DMS153 treated with DMSO at 0.1 percent for 48 hours (cell line): Measurements from ENCODE around the gene KIF17.

Experiments
- DNase-seq: peaks from one replicate; lab custom pipeline; 2025; ENCODE audit not compliant: unreplicated experiment; lab: John Stamatoyannopoulos, UW

KIF17 gene

DNA sequence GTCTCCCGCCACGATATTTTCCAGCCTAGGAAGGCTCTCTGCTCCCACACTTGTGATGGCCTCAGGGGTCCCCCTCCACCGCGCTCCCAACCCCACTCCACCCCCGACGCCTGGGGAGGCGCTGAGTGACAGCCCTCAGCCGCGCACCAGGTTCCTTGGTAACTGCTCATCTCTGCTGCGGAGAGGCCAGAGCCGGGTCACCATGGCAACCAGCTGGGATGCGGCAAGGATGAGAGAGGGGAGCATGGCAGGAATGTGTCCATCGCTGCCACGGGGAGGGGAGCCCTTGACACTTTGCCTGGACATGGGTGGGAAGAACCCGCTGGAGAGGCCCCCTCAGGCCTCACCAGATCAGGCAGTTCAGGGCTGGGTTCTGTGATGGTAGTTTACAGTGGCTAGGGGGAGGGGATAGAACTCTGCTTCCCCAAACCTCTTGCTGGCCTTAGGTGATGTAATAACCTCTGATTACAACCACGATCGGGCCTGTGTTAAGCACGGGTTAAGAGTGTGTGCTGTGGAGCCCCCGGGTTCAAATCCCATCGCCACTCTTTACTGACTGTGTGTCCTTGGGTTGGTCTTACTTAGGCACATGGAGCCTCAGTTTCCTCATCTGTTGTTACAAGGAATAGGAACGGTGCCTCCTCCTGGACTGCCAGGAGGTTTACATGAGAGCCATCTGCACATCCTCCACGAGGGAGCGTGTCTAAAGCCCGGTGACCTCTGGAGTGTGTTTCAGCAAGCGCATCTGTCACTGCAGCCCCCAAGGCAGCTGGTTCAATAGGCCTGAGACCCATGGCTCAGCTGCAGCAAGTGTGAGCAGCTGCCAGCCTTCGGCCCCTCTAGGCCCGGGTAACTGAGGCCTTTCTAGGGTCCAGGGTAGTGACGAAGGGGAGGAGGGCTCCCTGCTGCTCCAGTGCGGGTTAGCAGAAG lies 6.3 kb downstream of the KIF17 start:
- DNase-seq: no peak

GRCh38 chr1:20710469-20711284 lies 7.1 kb downstream of the KIF17 start:
- DNase-seq: no peak

- DNase-seq: no peak
Observed at GRCh38 chr1:20709868-20710267, 7.9 kb downstream of the KIF17 start.

- no peak for DNase-seq
Observed at GRCh38 chr1:20708891-20709290, 8.9 kb downstream of the KIF17 start.

- DNase-seq: no peak
Observed at GRCh38 chr1:20708057-20708456, 9.8 kb downstream of the KIF17 start.

DNA sequence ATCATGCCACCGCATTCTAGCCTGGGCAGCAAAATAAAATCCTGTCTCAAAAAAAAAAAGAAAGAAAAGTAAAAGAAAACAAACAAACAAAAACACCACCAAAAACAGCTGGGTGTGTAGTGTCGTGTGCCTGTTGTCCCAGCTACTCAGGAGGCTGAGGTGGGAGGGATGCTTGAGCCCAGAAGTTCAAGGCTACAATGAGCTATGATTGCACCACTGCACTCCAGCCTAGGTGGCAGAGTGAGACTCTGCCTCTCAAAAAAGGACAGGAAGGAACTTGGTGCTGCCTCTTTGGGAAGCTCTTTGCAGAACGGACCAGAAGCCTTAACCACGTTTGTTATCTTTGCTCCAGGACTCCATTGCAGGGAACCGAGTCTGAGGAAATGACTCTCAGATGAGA lies 11.0 kb downstream of the KIF17 start:
- DNase-seq: no peak

GRCh38 chr1:20705203-20705755 lies 12.5 kb downstream of the KIF17 start:
- DNase-seq: no peak

GRCh38 chr1:20704390-20705202 lies 13.2 kb downstream of the KIF17 start:
- no peak for DNase-seq

DNA sequence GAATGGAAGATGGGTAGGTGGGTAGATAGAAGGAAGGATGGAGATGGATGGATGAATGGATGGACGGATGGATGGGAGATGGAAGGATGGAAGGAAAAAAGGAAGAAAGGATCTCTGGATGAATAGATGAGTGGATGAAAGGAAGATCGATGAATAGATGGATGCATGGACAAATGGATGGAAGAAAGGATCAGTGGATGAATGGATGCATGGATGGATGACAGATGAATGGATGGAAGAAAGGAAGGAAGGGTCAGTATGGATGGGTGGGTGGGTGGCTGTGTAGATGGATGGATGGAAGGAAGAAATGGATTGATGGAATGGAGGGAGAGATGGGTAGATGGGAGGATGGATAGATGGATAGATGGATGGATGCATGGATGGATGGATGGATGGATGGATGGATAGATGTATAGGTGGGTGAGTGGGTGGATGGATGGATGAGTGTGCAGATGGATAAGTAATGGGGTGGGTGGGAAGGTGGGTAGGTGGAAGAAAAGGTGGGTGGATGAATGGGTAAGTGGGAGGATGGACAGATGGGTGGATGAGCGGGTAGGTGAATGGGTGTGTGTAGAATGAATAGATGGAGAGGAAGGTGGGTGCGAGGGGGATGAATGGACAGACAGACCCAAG lies 14.6 kb downstream of the KIF17 start:
- DNase-seq: no peak

DNA sequence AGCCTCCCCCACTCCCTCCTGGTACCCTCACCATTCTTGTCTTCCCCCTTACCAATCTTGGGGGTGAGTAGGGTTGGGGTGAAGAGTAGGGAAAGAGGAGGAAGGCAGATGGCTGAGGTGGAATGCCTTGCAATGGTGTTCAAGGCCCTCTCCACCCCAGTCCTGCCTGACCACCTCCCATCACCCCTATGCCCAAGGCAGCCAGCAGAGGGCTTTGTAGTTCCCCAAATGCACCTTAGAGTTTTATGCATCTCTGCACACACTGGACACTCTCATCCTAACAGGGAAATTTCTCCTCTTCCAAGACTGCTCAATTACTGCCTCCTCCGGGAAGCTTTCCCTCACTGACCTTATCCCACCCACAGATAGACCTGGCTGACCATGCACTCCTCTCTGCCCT lies 15.4 kb downstream of the KIF17 start:
- no peak for DNase-seq

DNA sequence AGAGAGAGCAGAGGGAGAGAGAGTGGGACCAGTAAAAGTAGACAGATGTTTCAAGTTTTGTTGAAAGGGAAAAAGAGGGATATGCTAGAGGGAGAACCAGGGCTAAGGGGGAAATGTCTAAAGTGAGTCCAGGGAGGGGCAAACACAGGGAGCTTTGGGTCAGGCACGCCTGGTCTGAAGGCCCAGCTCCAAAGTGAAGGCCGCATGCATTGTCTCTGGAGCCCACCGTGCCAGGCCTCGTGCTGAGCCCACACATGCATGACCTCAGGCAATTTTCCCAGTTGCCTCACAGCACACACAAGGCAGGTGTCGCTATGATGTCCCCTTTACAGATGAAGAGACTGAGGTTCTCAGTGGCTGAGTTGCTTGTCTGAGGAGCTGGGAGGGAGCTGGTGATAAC lies 16.0 kb downstream of the KIF17 start:
- no peak for DNase-seq

DNA sequence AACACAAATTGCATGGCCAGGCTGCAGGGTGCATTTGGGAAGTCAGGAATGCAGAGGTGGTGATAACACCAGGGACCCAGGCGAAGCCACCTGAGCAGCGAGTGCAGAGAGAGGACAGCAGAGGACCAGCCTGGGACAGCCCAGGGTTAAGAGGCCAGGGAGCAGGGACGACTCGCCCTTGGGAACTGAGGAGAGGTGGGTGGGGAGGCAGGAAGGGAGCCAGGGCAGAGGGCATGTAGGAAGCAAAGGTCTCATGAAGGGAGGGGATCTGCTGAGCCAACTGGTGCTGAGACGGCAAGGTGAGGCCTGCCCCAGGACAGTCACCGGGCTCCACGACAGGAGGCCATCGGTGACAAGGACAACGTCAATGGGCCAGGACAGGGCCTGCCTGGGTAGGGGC lies 16.4 kb downstream of the KIF17 start:
- no peak for DNase-seq

DNA sequence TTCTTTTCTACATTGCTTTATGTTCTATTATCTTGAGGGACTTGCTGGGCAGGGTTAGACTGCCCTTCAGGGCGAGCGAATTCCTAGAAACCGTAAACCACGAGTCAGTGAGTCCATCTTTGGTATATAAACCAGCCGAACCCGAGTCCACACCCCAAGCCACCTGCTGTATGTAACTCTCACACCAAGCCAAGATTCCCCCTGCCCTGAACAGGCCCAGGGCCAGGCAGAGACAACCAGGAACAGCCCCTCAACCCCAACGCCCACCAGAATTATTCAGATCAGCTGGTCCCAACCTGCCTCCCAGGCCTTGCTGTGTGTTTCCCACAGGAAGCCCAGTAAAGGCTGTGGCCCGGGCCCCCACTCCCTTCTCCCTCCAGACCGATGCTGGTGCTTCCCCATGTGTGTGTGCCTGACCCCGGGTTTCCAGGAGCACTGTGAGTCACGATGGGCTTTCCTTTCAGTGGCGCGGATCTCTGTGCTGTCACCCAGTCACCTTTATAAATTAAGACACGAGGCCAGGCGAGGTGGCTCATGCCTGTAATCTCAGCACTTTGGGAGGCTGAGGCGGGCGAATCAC lies 17.1 kb downstream of the KIF17 start:
- no peak for DNase-seq

- no peak for DNase-seq
Observed at GRCh38 chr1:20699558-20699957, 18.2 kb downstream of the KIF17 start.

DNA sequence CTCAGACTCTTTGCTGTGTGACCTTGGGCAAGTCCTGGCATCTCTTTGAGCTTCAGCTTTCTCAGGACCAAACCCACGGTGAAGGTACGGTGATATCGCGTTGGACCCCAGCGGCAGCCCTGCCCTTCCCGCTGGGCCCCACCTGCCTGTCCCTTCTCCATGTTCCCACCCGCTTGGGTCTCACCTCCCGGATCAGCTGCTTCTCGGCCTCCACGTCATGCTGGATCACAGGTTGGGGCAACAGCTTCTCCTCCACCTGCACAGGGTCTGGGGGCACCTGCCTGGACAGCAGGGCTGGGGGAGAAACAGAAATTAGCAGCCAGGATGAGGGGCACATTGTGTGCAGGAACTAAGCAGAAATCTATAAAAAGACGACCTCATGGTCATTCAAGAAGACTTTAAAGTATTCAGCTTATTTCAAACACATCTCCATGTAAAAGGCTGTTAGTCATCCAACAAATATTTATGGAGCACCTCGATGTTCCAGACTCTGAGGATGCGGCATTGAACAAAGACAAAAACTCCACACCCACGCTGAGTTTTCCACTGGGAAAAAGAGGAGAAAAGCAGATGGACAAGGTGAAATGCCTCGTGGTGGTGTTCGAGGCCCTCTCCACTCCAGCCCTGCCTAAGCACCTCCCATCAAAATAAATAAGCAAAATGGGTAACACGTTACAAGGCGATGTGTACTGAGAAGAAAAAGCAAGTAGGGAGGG lies 19.5 kb downstream of the KIF17 start:
- DNase-seq: no peak

GRCh38 chr1:20697563-20697962 lies 20.2 kb downstream of the KIF17 start:
- no peak for DNase-seq

DNA sequence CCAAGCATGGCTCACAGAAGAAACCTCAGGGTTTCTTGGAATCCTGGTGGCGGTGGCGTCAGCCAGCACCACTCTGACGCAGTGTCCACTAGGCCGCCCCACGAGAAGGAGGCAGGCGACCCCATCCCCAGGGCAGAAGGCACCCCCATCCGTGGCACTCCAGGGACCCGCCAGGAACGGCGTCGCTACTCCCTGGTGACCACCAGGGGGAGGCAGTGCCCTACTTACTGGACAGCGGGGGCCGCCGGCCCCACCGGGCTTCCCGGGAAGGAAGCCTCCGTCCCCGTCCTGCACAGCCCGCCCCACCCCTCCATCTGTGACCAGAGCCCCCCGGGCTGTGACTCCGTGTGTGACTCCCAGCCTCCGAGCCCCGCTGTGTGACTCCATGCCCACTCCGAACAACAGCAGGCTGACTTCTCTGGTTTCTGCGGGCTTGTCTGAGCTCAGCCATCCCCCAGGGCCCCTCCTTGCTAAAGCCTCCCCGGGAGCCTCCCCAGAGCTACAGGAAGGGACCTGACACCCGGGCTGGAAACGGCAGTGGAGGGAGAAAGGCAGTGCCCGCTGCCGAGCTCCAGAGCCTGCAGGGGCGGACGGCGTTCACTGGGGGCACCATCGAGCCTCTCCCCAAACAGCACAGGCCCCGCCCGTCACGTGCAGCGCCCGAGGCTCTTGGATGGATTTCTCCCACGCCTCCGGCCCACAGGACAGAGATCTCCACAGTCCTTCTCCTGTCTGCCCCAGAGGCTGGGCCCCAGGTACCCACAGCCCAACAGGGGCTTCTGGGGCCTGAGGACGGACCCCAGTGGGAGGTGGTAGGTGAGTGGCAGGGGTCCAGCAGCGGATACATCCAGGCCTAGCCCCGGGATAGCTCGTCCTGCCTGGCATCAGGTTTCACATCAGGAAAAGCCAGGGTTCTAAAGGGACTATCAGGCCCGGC lies 21.1 kb downstream of the KIF17 start:
- peak; percentile 98 for DNase-seq

DNA sequence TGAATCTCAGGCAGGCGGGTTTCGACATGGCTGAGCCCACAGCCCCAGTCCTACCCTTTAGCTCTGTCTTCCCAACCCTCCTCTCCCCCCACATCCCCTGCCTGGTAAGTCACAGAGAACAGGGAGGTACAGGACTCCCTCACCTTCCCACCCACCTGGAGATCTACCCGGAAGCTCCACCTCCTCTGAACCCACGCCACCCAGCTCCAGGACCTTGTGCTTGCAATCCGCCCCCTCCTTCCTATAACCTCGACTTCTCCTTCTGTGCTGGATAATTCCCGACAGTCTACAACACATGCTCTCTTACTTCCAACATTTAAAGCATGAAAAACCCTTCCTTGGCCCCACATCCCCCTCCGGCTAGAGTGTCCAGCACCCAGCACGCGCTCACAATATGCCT lies 22.3 kb downstream of the KIF17 start:
- no peak for DNase-seq
